Globus pallidus (tissue), 1 donor: ENCODE data around the gene CDIPT.
"Not testable (repeated sequence)": the region's sequence is repeated elsewhere in the genome, so short reads cannot be mapped to it uniquely, and the experiment has no call there.

ENCODE experiments used
- DNase-seq: peaks from one replicate; pipeline ENCODE4 v3.0.0-alpha.2; 2015; ENCODE audit warnings: low spot score

Gene CDIPT, protein sequence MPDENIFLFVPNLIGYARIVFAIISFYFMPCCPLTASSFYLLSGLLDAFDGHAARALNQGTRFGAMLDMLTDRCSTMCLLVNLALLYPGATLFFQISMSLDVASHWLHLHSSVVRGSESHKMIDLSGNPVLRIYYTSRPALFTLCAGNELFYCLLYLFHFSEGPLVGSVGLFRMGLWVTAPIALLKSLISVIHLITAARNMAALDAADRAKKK

DNA sequence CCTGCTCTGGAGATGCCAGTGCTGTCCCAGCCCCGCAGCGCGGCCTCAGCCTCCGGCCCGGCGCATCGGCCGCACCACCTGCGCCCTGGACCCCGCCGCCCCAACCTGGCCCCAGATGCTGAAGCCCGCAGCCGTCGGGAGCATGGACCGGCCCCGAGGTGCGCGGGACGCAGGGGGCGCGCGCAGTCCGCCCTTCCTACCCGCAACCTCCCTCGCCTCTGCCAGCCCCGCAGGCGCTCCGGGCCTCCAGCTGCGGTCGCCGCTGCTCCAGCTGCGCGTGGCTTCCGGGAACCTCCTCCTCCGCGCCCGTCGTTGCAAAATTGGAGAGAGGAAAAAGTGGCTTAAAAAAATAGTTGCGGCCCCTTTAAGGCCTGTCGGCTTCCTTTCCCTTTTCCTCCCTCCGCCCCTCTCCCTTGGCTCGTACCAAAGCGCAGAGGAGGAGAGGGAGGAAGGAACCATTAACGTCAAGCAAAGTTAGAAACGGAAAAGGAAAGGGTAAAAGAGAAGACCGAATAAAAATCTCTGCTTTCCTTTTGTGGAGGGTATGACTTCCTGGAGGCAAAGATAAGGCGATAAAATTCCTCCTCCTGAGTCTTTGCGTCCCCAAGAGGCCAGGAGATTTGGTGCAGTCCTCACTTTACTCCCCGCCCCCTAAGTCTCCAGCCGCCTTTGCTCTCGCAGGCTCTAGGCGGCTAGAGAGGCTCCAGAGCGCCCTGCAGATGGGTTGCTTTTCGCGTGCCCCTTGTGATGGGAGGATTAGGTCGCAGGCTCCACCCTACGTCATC is at the start of gene CDIPT:
TSS of gene CDIPT (minus strand) at position 343 of the 785 bp plus-strand sequence. CDS start 369 bp downstream, outside the sequence.
- peak; percentile 98 for DNase-seq

DNA sequence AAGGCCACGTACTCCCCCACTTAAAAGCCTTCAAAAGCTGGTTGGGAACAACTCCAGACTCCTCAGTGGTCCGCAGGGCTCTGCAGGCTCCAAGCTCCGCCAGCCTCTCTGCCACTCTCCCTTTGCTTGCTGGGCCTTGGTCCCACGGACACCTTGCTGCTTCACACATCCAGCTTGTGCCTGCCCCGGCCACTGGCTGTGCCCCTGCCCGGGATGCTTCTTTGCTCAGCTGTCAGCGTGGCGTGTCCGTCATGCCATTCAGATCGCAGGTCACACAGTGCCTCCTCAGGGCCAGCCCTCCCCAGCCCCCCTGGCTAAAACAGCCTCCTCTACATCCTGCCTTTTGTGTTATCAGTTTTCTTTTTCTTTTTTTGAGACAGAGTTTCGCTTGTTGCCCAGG is 49.1 kb upstream of the CDIPT start:
- DNase-seq = no peak

- DNase-seq = no peak
Measured at GRCh38 chr16:29911676-29912010, 48.6 kb upstream of the CDIPT start.

GRCh38 chr16:29910819-29911675 is 48.0 kb upstream of the CDIPT start:
- DNase-seq = no peak

DNA sequence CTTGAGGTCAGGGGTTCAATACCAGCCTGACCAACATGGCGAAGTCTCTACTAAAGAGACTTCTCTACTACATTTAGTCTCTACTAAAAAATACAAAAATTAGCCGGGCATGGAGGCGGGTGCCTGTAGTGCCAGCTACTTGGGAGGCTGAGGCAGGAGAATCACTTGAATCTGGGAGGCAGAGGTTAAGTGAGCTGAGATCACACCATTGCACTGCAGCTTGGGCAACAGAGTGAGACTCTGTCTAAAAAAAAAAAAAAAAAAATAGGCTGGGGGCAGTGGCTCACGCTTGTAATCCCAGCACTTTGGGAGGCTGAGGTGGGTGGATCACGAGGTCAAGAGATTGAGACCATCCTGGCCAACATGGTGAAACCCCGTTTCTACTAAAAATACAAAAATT is 46.8 kb upstream of the CDIPT start:
- DNase-seq = not testable (repeated sequence)

- no peak for DNase-seq
Measured at GRCh38 chr16:29909391-29909790, 46.4 kb upstream of the CDIPT start.

DNA sequence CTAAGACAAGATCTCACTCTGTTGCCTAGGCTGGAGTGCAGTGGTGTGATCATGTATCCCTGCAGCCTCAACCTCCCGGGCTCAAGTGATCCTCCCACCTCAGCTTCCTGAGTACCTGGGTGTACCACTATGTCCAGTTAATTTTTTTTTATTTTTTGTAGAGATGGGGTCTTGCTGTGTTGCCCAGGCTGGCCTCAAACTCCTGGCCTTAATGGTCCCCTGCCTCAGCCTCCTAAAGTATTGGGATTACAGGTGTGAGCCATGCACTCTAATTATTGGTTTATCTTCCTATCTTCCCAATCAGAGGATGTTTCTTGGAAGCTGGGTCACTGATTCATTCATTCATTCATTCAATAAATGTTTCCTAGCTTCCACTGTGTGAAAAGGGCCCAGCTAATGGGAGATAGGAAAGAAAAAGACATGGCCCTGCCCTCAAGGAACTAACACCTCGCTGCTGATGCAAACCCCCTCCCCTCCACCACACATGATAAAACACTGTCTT is 45.7 kb upstream of the CDIPT start:
- no peak for DNase-seq

DNA sequence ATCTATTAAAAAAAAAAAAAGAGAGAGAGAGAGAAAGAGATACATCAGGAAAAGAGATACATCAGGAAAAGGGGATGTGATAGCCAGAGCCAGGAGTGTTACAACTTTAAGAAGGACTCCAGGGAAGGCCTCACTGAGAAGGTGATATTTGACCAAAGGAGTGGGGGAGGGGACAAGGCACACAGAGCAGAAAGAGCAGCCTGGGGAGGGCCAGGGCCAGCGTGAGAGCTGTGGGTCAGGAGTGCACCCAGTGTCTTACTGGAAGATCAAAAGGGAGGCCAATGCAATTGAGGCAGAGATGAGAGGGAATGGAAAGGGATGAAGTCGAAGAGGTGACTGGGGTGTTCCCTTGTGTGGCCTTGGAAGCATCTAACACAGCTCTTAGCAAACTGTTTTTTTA is 44.9 kb upstream of the CDIPT start:
- DNase-seq = no peak

GRCh38 chr16:29906520-29907244 is 43.7 kb upstream of the CDIPT start:
- DNase-seq = no peak

DNA sequence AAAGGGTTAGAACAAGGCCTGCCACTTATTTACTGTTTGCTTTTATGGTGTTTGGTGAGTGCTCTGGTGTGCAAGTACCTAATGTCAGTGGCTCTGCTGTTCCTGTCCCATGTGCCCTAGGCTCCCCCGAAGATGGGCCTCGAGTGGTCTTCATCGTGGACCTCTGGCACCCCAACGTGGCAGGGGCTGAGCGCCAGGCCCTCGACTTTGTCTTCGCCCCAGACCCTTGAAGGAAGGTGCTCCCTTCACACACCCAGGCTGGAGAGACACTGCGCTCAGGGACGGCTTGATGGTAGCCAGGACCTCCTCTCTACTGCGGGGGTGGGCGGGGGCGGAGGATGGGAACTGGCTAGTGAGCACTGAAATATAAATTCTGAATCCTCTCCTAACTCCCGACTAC is 42.6 kb upstream of the CDIPT start:
- DNase-seq = no peak

GRCh38 chr16:29904947-29905346 is 41.9 kb upstream of the CDIPT start:
- no peak for DNase-seq

DNA sequence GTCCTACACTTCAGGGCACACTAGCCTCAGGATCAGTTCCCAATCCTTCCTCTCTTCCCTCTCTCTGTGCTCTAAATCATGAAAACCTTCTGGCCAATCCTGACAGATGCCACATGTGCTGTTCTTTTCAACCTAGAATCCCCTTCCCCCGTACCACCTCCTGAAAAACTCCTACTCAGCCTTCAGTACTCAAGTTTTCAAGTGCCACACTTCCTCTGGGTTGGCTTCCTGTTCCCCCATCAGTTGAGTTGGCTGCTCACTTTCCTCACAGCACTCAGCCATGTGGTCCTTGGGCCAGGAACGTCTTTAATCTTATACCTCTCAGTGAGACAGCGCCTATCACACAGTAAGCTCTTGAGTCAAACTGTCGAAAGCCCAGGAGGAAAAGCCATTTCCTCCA is 40.6 kb upstream of the CDIPT start:
- no peak for DNase-seq

DNA sequence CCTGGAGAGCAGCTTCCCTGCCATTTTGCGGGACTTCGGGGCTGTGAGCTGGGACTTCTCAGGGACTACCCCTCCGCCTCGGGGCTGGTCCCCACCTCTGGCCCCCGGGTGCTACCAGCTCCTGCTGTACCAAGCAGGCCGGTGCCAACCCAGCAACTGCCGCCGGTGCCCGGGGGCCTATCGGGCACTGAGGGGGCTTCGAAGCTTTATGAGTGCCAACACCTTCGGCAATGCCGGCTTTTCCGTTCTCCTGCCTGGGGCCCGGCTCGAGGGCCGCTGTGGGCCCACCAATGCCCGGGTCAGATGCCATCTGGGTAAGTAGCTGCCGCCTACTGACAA is 38.5 kb upstream of the CDIPT start:
- no peak for DNase-seq

DNA sequence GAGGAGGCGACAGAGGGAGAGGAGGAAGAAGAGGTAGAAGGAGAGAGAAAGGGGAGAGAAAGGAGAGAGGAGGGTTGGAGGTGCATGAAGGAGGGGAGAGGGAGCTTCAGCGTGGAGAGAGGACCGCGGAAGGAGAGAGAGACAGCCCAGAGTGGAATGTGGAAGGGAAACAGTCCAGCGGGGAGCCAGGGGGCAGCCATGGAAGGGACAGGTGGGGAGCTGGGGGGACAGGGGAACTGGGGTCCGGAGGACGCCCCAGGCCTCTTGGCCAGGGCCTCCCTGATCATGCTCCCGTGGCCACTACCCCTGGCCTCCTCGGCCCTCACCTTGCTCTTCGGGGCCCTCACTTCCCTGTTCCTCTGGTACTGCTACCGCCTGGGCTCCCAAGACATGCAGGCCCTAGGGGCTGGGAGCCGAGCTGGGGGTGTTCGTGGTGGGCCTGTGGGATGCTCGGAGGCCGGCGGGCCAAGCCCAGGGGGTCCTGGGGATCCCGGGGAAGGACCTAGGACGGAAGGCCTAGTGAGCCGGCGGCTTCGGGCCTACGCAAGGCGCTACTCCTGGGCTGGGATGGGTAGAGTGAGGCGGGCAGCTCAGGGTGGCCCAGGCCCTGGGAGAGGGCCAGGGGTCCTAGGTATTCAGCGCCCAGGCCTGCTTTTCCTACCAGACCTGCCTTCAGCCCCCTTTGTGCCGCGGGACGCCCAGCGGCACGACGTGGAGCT is 38.0 kb upstream of the CDIPT start:
- DNase-seq = no peak

DNA sequence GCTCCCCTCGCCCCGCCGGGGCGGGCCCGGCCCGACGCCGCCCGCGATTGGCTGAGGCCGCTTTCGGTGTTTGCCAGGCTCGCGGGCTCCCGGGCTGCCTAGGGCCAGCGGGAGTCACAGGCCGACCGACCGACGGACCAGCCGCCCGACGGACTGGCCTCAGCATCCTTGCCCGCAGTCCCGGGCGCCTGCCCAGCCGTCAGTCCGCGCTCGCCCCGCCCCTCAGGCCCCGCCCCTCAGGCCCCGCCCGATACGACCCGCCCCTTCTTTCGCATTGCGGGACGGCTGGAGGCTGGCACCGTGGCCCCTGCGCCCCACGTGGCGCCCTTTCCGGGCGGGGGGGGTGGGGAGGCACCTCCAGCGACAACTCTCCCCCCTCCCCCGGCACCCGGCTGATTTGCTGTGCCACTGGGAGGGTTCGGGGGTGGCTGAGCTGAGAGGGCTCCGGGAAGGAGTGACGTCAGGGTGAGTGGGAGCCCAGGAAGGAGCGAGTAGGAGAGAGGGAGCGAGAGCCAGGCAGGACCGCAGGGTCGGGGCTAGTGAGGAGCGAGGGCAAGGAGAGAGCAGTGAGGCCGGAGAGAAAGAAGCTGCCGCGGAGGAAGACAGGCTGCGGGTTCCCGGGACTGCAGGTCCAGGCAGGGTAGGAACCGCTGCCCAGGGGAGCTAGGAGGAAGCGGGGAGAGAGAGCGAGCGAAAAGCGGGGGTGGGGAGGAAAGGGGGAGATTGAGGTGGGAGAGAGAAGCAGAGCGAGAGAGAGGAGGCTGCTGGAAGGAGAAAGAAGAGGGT is 37.3 kb upstream of the CDIPT start, which contains the start of gene ASPHD1:
TSS of gene ASPHD1 (plus strand) at position 387 of the 786 bp plus-strand sequence. CDS start 484 bp downstream, outside the sequence.
- DNase-seq = peak; percentile 93

GRCh38 chr16:29899516-29900101 is 36.6 kb upstream of the CDIPT start, which contains the start of gene SEZ6L2:
Gene SEZ6L2 (minus strand): TSS chr16:29899550. CDS start chr16:29899019, 531 bp downstream.
- peak; percentile 87 for DNase-seq

- DNase-seq = no peak
Measured at GRCh38 chr16:29898804-29899515, 35.9 kb upstream of the CDIPT start.

DNA sequence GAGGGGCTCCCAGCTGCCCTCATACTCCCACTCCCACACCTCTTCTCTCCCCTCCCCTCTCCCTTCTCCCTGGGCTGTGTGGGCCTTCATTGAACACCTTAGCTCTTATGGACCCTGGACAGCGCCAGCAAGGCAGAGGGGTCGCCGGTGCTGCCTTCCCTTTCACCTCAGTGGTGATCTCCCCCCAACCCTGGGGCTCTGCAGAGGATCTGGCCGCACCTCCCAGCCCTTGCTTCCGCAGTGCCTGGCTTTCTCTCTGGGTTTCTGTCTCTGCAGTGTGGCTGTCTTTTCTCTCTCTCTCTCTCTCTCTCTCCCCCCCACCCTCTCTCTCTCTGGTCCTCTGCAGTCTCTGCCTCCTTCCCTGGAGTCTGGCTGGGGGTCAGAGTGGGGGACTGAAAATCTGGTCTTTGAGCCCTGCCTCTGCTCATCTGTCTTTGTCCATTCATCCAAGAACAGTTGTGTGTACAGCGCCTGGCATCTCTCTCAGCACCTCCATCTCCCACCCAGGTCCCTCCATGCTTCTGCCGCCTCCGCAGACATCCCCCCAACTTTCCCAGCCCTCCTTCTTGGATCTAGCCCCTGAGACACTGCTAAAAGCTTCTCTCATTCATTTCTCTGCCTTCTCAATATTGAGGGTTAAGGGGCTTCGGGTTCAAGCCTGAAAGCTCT is 35.2 kb upstream of the CDIPT start:
- DNase-seq = no peak

GRCh38 chr16:29897333-29897732 is 34.3 kb upstream of the CDIPT start:
- no peak for DNase-seq
